K562 (cell line): ENCODE measurements around the gene DCTD. TPM values are rescaled to one million over a fixed set of nuclear protein-coding genes. Genes with fewer than 3 reads are reported as not detected.
A peak's percentile ranks its signal among the peaks of the same experiment; 100 is the strongest.

Experiments
- BRCA1 ChIP-seq, 2 experiments: fragments of 450-650 bp in 1 of 2; sonication (generic) in 1 of 2; formaldehyde crosslinking in 1 of 2; IDR thresholded peaks; 2 replicates each; pipeline versions ENCODE4 v1.5.0 to v1.6.1; 2017 to 2020; ENCODE audit warnings: mild to moderate bottlenecking in 1 of 2, missing genetic modification reagents in 1 of 2
- CBX3 ChIP-seq, 2 experiments: IDR thresholded peaks; 1 replicate in 1 of 2; 2 replicates in 1 of 2; pipeline ENCODE4 v1.6.1; 2012; ENCODE audit warnings: inconsistent platforms in 2 of 2, low read length in 2 of 2, borderline replicate concordance in 1 of 2, control low read depth in 1 of 2
- CHD4 ChIP-seq: fragments of 200-600 bp; sonication (generic); IDR thresholded peaks from 3 replicates; pipeline ENCODE4 v1.6.1; 2012; ENCODE audit warnings: low read depth, mild to moderate bottlenecking, mixed read lengths, low read length, inconsistent platforms; ENCODE audit not compliant: insufficient read depth, insufficient replicate concordance, poor library complexity, severe bottlenecking
- CREB1 ChIP-seq, 2 experiments: sonication (generic) in 1 of 2; formaldehyde crosslinking in 1 of 2; IDR thresholded peaks; 2 replicates each; pipeline versions ENCODE4 v1.6.1 to v1.8.0; 2012 to 2022; ENCODE audit warnings: inconsistent platforms in 1 of 2, mild to moderate bottlenecking in 1 of 2, missing genetic modification reagents in 1 of 2, moderate library complexity in 1 of 2
- CREB5 ChIP-seq: fragments of 250-450 bp; sonication (Bioruptor Pico); IDR thresholded peaks from 2 replicates; pipeline ENCODE4 v1.5.0; 2020; ENCODE audit warnings: mild to moderate bottlenecking
- ETS2 ChIP-seq: IDR thresholded peaks from 2 replicates; pipeline ENCODE4 v1.6.1; 2016; ENCODE audit warnings: borderline replicate concordance, missing genetic modification characterization, mild to moderate bottlenecking, moderate library complexity, missing compliant biosample characterization; ENCODE audit not compliant: poor library complexity, severe bottlenecking
- ETV1 ChIP-seq: fragments of 450-650 bp; conservative IDR thresholded peaks from 2 replicates; pipeline ENCODE4 v1.6.1; 2016; ENCODE audit warnings: missing genetic modification characterization, control low read depth, low read depth, missing compliant biosample characterization
- ETV6 ChIP-seq, 3 experiments: fragments of 150-350 bp in 1 of 3; sonication (generic) in 1 of 3; formaldehyde crosslinking in 1 of 3; IDR thresholded peaks; 2 replicates each; pipeline versions ENCODE4 v1.6.1 to v1.8.0; 2014 to 2022; ENCODE audit warnings: borderline replicate concordance in 2 of 3, low read depth in 2 of 3, antibody characterized with exemption in 1 of 3, low read length in 1 of 3, mild to moderate bottlenecking in 1 of 3, missing genetic modification reagents in 1 of 3
- FOXO4 ChIP-seq: fragments of 450-650 bp; formaldehyde crosslinking; IDR thresholded peaks from 2 replicates; pipeline ENCODE4 v1.4.0; 2020; ENCODE audit warnings: mild to moderate bottlenecking, moderate library complexity
- HIVEP1 ChIP-seq: fragments of 250-450 bp; sonication (Bioruptor Pico); IDR thresholded peaks from 2 replicates; pipeline ENCODE4 v1.4.0; 2020; ENCODE audit warnings: mild to moderate bottlenecking
- L3MBTL2 ChIP-seq: fragments of 450-650 bp; IDR thresholded peaks from 2 replicates; pipeline ENCODE4 v1.6.1; 2016; ENCODE audit warnings: mild to moderate bottlenecking, moderate library complexity
- LEF1 ChIP-seq: fragments of 450-650 bp; IDR thresholded peaks from 2 replicates; pipeline ENCODE4 v1.6.1; 2016; ENCODE audit warnings: mild to moderate bottlenecking
- TAF1 ChIP-seq: IDR thresholded peaks from 2 replicates; pipeline ENCODE4 v1.6.1; 2011; ENCODE audit warnings: mild to moderate bottlenecking, low read length, moderate library complexity; ENCODE audit not compliant: insufficient read depth, control insufficient read depth, severe bottlenecking; ENCODE audit errors: extremely low read depth
- TEAD4 ChIP-seq, 2 experiments: sonication (generic) in 1 of 2; formaldehyde crosslinking in 1 of 2; IDR thresholded peaks; 2 replicates each; pipeline versions ENCODE4 v1.6.1 to v1.8.0; 2012 to 2022; ENCODE audit warnings: borderline replicate concordance in 1 of 2, inconsistent platforms in 1 of 2, low read length in 1 of 2, mild to moderate bottlenecking in 1 of 2, missing genetic modification reagents in 1 of 2
- TSC22D4 ChIP-seq: fragments of 450-650 bp; IDR thresholded peaks from 2 replicates; pipeline ENCODE4 v1.6.1; 2016; ENCODE audit warnings: missing genetic modification characterization, missing biosample characterization, control low read depth
- XRCC5 ChIP-seq: fragments of 200-400 bp; formaldehyde crosslinking; IDR thresholded peaks from 2 replicates; pipeline ENCODE4 v1.6.1; 2017; ENCODE audit warnings: low read depth, mild to moderate bottlenecking, low read length
- polyA plus RNA-seq, 8 experiments: library from polyadenylated mRNA; depleted of rRNA in 4 of 8; stranded (reverse) in 5 of 8; unstranded in 3 of 8; fragments of >200 nt; fragmentation: Nextera tagmentation in 2 of 8; fragmentation: Illumina TruSeq in 1 of 8; extraction: Ambion mirVana in 2 of 8; extraction: Trizol in 1 of 8; gene quantifications; 2 replicates each; pipeline versions ENCODE4 v1.2.1 to v1.2.3, GENCODE V29; 2011 to 2014; ENCODE audit warnings: inconsistent platforms in 1 of 8, missing spikeins in 1 of 8
- total RNA-seq, 7 experiments: library from RNA; depleted of rRNA in 6 of 7; stranded (reverse); fragments of >200 nt in 6 of 7; fragmentation: Illumina TruSeq in 2 of 7; extraction: Trizol in 2 of 7; gene quantifications; 2 replicates each; pipeline versions ENCODE4 v1.2.1 to v1.2.3, GENCODE V29; 2011 to 2021; ENCODE audit warnings: low replicate concordance in 1 of 7
- TF ChIP-seq, protein P1 (sequence below): sonication (generic); formaldehyde crosslinking; IDR thresholded peaks from 2 replicates; pipeline ENCODE4 v1.8.0; 2023; ENCODE audit warnings: mild to moderate bottlenecking, missing genetic modification reagents

DCTD gene
- total and polyA plus RNA-seq, 9 of the 15 experiments (the other 6 are each of a cell fraction or from before 2014, with no cell fraction given), result 38.7 to 114 (median 76.5) TPM

DNA sequence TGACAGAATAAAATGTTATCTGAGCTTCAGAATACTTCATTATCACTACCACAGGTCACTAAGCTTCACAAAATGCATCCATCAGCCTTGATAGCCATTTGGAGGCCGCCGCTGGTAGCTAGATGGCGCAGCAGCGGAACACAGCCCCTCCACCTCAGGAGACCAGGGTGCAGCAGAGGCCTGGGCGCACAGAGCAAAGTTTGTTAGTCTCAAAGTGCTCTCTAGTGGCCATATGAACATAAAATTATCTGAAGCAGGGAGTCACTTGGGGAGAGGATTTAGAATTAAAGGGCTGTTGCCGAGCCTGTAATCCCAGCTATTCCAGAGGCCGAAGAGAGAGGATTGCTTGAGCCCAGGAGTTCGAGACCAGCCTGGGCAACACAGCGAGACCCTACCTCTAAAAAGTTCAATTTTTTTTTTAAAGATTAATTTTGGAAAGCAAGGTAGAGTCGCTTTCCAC is 8.1 kb upstream of the DCTD start (continued):
- TF ChIP-seq CBX3 (IDR thresholded peaks at IDR 0.05; ENCODE audit: borderline replicate concordance in 1 of 2, low read length in 2 of 2), result 0 out of 3 replicates have a peak, but pooled peaks of 1 of the 2 experiments have one; percentile 43
- TF ChIP-seq ETV6 (IDR thresholded peaks at IDR 0.05; ENCODE audit: borderline replicate concordance in 1 of 2, low read depth in 2 of 2, low read length in 1 of 2), result no peak
- TF ChIP-seq ETV6 (CRISPR knock-in tag; IDR thresholded peaks at IDR 0.05; ENCODE audit: borderline replicate concordance), result no peak
- no peak for TF ChIP-seq TSC22D4 (tag)
- TF ChIP-seq BRCA1 (IDR thresholded peaks at IDR 0.05), result no peak
- no peak for TF ChIP-seq BRCA1 (CRISPR knock-in tag; IDR thresholded peaks at IDR 0.05)
- 0 out of 2 replicates have a peak, but pooled peaks have one; percentile 47 for TF ChIP-seq XRCC5
- no peak for TF ChIP-seq ETS2 (tag)
- TF ChIP-seq TAF1, result no peak
- no peak for TF ChIP-seq CREB5 (CRISPR knock-in tag)
- TF ChIP-seq FOXO4, result no peak
- peak; percentile 40; the same call in 1 of the 2 replicates for TF ChIP-seq TEAD4 (IDR thresholded peaks at IDR 0.05; ENCODE audit: low read length)
- TF ChIP-seq TEAD4 (CRISPR knock-in tag; IDR thresholded peaks at IDR 0.05; ENCODE audit: borderline replicate concordance), result no peak
- no peak for TF ChIP-seq L3MBTL2
- no peak for TF ChIP-seq CHD4
- TF ChIP-seq HIVEP1 (CRISPR knock-in tag), result no peak
- TF ChIP-seq CREB1 (IDR thresholded peaks at IDR 0.05), result no peak
- TF ChIP-seq CREB1 (CRISPR knock-in tag; IDR thresholded peaks at IDR 0.05), result no peak
- TF ChIP-seq, protein P1, sequence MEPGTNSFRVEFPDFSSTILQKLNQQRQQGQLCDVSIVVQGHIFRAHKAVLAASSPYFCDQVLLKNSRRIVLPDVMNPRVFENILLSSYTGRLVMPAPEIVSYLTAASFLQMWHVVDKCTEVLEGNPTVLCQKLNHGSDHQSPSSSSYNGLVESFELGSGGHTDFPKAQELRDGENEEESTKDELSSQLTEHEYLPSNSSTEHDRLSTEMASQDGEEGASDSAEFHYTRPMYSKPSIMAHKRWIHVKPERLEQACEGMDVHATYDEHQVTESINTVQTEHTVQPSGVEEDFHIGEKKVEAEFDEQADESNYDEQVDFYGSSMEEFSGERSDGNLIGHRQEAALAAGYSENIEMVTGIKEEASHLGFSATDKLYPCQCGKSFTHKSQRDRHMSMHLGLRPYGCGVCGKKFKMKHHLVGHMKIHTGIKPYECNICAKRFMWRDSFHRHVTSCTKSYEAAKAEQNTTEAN (CRISPR knock-in tag), result no peak
- TF ChIP-seq LEF1, result no peak
- no peak for TF ChIP-seq ETV1 (tag)
